Measurements from ENCODE around the gene SORBS2.

DNA sequence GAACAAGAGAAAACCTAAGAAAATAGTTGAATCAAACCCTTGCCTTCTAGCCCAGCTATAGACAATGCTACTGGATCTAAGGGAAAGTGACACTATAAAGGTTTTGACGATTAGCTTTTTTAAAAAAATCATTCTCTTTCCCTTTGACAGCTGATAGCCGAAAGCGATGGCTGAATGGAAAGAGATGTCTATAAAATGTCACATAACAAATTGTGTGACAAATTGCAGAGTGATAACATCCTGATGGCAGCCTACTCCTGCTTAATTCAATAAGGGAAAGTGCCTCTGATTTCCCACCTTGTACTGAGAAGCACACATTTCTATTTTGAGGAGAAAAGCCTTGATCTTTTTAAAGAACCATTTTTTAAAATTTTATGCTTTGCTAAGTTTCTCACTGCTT is 114.5 kb downstream of the SORBS2 start:
- TF ChIP-seq, protein P1, sequence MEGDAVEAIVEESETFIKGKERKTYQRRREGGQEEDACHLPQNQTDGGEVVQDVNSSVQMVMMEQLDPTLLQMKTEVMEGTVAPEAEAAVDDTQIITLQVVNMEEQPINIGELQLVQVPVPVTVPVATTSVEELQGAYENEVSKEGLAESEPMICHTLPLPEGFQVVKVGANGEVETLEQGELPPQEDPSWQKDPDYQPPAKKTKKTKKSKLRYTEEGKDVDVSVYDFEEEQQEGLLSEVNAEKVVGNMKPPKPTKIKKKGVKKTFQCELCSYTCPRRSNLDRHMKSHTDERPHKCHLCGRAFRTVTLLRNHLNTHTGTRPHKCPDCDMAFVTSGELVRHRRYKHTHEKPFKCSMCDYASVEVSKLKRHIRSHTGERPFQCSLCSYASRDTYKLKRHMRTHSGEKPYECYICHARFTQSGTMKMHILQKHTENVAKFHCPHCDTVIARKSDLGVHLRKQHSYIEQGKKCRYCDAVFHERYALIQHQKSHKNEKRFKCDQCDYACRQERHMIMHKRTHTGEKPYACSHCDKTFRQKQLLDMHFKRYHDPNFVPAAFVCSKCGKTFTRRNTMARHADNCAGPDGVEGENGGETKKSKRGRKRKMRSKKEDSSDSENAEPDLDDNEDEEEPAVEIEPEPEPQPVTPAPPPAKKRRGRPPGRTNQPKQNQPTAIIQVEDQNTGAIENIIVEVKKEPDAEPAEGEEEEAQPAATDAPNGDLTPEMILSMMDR (IDR thresholded peaks at IDR 0.05), result no peak
- TF ChIP-seq POLR2A (IDR thresholded peaks at IDR 0.05), result no peak

All from thyroid gland (tissue), 4 donors.